Mucosa of descending colon (tissue), 3 donors: ENCODE results near the gene KLB. TPM values are rescaled to one million over a fixed set of nuclear protein-coding genes. Genes with fewer than 3 reads are reported as not detected.
"Not testable (repeated sequence)": the region's sequence is repeated elsewhere in the genome, so short reads cannot be mapped to it uniquely, and the experiment has no call there.

Experiments
- ATAC-seq: fragments of 200-7000 bp; cut with Tn5 transposase; one replicate; pipeline ENCODE4 v1.9.1; 2020; ENCODE audit warnings: mild to moderate bottlenecking, moderate library complexity
- DNase-seq, 3 donors: peaks; one replicate each; pipeline ENCODE4 v3.0.0-alpha.2; 2020
- H3K36me3 ChIP-seq: fragments of 200-600 bp; one replicate; pipeline ENCODE4 v1.8.0; 2021; ENCODE audit warnings: low read depth, mild to moderate bottlenecking
- H3K4me1 ChIP-seq: fragments of 200-600 bp; one replicate; pipeline ENCODE4 v1.8.0; 2021; ENCODE audit warnings: low read depth, mild to moderate bottlenecking
- H3K4me3 ChIP-seq: fragments of 200-600 bp; one replicate; pipeline ENCODE4 v1.8.0; 2021; ENCODE audit warnings: mild to moderate bottlenecking
- H3K9me3 ChIP-seq: fragments of 200-600 bp; one replicate; pipeline ENCODE4 v1.8.0; 2021; ENCODE audit warnings: mild to moderate bottlenecking
- CTCF ChIP-seq: fragments of 200-600 bp; IDR thresholded peaks from one replicate; pipeline ENCODE4 v1.8.0; 2022; ENCODE audit warnings: antibody characterized with exemption, mild to moderate bottlenecking
- intact Hi-C, 2 donors: fragments of 100-400 bp; cut with DNase I in 1 of 2; cut with micrococcal nuclease in 1 of 2; formaldehyde crosslinking; loops; one replicate each; pipeline versions ENCODE4 v1.11.0 to v1.11.1; 2022; cut with DNase I, micrococcal nuclease
- total RNA-seq, 3 donors: library from RNA; stranded (reverse); fragmentation: NEBNext Ultra II Directional in 2 of 3; extraction: Animal tissue kit (Norgen Biotek cat#: 25700) in 2 of 3; gene quantifications; one replicate each; pipeline versions ENCODE4 v1.2.1 to v1.2.4, GENCODE V29; 2021 to 2023
- donor health status: DM: no; HTN: no; CAD: no; lungs with moderate emphysema.
- donor health status: DM: no; HTN: no; CAD: no.
- donor health status: DM: no; HTN: yes; CAD: no.

The KLB gene
- total RNA-seq, 3 donors from 2014 or later = 0.44 to 1.0 (median 0.92) TPM

GRCh38 chr4:39365830-39366771, 40.6 kb upstream of the KLB start, which contains the start of gene RFC1:
TSS of gene RFC1 (minus strand) at chr4:39366362. CDS start at chr4:39366241, 121 bp downstream.
- peak within 1 kb of the TSS; percentile 73 for H3K4me3 ChIP-seq
- DNase-seq (peak; percentile 96 to 98 (median 96)), ATAC-seq (peak; percentile 100)
- no peak for TF ChIP-seq CTCF
- intact Hi-C loops = no loop called here
- H3K4me1 ChIP-seq = peaks cover 4% of the 10 kb centered on the region
- H3K9me3 ChIP-seq = peaks cover 4% of the 10 kb centered on the region
- no peaks in the 10 kb centered on the region for H3K36me3 ChIP-seq

- TF ChIP-seq CTCF = no peak
- Histone ChIP-seq H3K4me3 (no peak overlapping the region), H3K9me3 (peaks cover 11% of the 10 kb centered on the region), H3K4me1 (peaks cover 4% of the 10 kb centered on the region), H3K36me3 (no peaks in the 10 kb centered on the region)
- ATAC-seq = no peak
- no peak for DNase-seq
- intact Hi-C loops = no loop called here
These were observed 39.6 kb upstream of the KLB start for GRCh38 chr4:39367166-39367565.

DNA sequence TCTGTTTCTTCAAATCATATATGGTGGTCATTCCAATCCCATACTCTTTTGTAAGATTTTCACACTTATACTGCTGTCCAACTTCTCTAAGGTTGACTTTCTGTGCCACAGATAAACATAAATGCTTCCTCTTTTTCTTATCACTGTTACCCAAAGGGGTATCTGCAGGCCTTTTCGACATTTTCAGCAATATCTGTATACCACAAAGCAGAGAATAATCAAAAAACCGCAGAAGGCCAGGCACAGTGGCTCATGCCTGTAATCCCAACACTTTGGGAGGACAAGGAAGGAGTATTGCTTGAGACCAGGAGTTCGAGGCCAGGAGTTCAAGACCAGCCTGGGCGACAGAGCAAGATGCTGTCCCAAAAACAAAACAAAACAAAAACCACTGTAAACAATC, 37.4 kb upstream of the KLB start:
- Histone ChIP-seq H3K4me3 (no peak overlapping the region), H3K4me1 (no peaks in the 10 kb centered on the region), H3K36me3 (no peaks in the 10 kb centered on the region), H3K9me3 (peaks cover 11% of the 10 kb centered on the region)
- intact Hi-C loops = no loop called here
- no peak for DNase-seq
- no peak for ATAC-seq
- TF ChIP-seq CTCF = no peak

DNA sequence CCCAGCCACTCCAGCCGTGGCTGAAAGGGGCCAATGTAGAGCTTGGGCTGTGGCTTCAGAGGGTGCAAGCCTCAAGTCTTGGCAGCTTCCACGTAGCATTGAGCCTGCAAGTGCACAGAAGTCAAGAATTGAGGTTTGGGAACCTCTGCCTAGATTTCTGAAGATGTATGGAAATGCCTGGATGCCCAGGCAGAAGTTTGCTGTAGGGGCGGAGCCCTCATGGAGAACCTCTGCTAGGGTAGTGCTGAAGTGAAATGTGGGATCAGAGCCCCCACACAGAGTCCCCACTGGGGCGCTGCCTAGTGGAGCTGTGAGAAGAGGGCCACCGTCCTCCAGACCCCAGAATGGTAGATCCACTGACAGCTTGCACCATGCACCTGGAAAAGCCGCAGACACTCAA, 35.5 kb upstream of the KLB start:
- H3K36me3 ChIP-seq, ATAC-seq, H3K4me1 ChIP-seq, H3K4me3 ChIP-seq, DNase-seq, intact Hi-C loops: not testable (repeated sequence)
- H3K9me3 ChIP-seq = peaks cover 11% of the 10 kb centered on the region

DNA sequence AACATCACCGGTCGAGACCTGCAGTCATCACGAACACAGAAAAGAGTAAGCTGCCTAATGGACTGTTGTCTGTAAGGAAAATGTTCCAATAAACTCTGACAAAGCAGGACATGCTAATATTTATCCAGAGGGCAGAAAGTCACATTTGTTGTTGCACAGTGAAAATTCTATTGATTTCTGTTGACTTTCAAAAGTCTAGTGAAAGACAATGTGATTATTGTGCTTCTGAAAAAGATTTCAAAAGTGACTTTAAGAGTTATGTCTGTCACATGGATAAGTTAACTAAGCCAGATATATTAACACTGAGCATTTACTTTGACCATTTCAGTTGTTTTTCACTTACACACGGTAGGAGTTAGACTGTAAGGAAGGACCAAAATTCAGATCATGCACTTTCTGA, 31.3 kb upstream of the KLB start:
- DNase-seq = no peak
- Histone ChIP-seq H3K4me1 (no peaks in the 10 kb centered on the region), H3K9me3 (peaks cover 11% of the 10 kb centered on the region), H3K4me3 (no peak overlapping the region), H3K36me3 (no peaks in the 10 kb centered on the region)
- ATAC-seq = no peak
- intact Hi-C loops = no loop called here
- TF ChIP-seq CTCF = no peak

DNA sequence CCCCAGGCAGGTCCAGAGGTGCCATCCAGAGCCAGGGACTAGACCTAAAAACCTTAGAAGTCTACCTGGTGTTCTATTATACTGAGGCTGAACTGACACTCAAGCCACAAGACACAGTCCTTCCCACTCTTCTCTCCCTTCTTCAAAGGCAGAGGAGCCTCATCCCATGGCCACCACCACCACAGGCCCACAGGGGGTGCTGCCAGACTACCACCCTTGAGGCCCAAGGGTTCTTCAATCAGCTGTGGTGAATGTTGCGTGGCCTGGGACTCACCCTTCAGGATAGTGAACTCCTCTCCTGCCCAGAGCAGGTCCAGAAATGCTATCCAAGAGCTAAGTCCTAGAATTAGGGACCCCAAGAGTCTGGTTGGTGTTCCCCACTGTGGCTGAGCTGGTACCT, 23.0 kb upstream of the KLB start:
- ATAC-seq = no peak
- no peak overlapping the region for H3K4me3 ChIP-seq
- no peaks in the 10 kb centered on the region for H3K4me1 ChIP-seq
- H3K36me3 ChIP-seq = no peaks in the 10 kb centered on the region
- DNase-seq = peak in 1 of 3 donors; percentile 20
- intact Hi-C loops = no loop called here
- no peaks in the 10 kb centered on the region for H3K9me3 ChIP-seq
- TF ChIP-seq CTCF = no peak
